ENCODE results near the gene ACVR1. TPM values are rescaled to one million over a fixed set of nuclear protein-coding genes. Genes with fewer than 3 reads are reported as not detected.
"Not testable (repeated sequence)": the region's sequence is repeated elsewhere in the genome, so short reads cannot be mapped to it uniquely, and the experiment has no call there.

ACVR1 gene
- total and polyA plus RNA-seq, 2 donors (not counting 3 experiments of a cell fraction or from before 2014, with no cell fraction given) = 24.8 to 33.6 TPM

- FAIRE-seq (no peak), DNase-seq (ENCODE audit: low read depth, low spot score) (no peak)
- Histone ChIP-seq H3K9me3 (replicated peaks; ENCODE audit: control insufficient read depth, insufficient read depth, low read length) (no peaks in the 10 kb centered on the region), H3K27me3 (ENCODE audit: control insufficient read depth in 2 of 2, insufficient read depth in 2 of 2, low read length in 2 of 2) (no peaks in the 10 kb centered on the region), H3K4me3 (replicated peaks in 1 of 3; ENCODE audit: insufficient read depth in 1 of 3, low read depth in 1 of 3, low read length in 3 of 3) (no peak overlapping the region), H3K4me2 (ENCODE audit: insufficient read depth, low read length) (no peak overlapping the region), H3K36me3 (ENCODE audit: control insufficient read depth in 2 of 2, extremely low read depth in 1 of 2, insufficient read depth in 2 of 2, low read length in 2 of 2) (no peaks in the 10 kb centered on the region), H2AFZ (ENCODE audit: low read depth, low read length) (no peak overlapping the region), H3K27ac (ENCODE audit: insufficient read depth, low read depth, low read length) (no peak overlapping the region), H3K4me1 (ENCODE audit: control insufficient read depth, extremely low read depth, insufficient read depth, low read length) (no peaks in the 10 kb centered on the region), H3K79me2 (ENCODE audit: control insufficient read depth, insufficient read depth, low read length) (no peaks in the 10 kb centered on the region), H3K9me1 (replicated peaks; ENCODE audit: control insufficient read depth, extremely low read depth, insufficient read depth, low read length) (no peaks in the 10 kb centered on the region), H3K9ac (replicated peaks; ENCODE audit: extremely low read depth, insufficient read depth, low read length) (no peak overlapping the region), H4K20me1 (replicated peaks; ENCODE audit: control insufficient read depth, extremely low read depth, insufficient read depth, low read length) (no peaks in the 10 kb centered on the region)
- dilution Hi-C loops (cut with MboI; ENCODE audit: extremely low pct_ligation_motif_present, low sequenced_read_pairs) = no loop called here
- intact Hi-C loops (cut with micrococcal nuclease) = no loop called here
- CTCF ChIA-PET = interaction anchor here (0.6 kb wide), 1 partner anchor 12 kb away, joined by 3 read pairs; no protein-coding TSS in a partner anchor
- no peak for TF ChIP-seq EZH2 (IDR thresholded peaks at IDR 0.05; ENCODE audit: borderline replicate concordance, low read depth, low read length, severe bottlenecking)
- TF ChIP-seq FOS (IDR thresholded peaks at IDR 0.05; ENCODE audit: borderline replicate concordance, insufficient read depth, low read length) = peak; percentile 14
- POLR2A ChIA-PET = no interaction called here
- BruUV-seq (replicated peaks) = no TSS peak
These were observed 11.8 kb upstream of the ACVR1 start for GRCh38 chr2:157887946-157888345.

GRCh38 chr2:157884533-157884932 is 8.4 kb upstream of the ACVR1 start:
- H4K20me1 ChIP-seq (replicated peaks; ENCODE audit: control insufficient read depth, extremely low read depth, insufficient read depth, low read length); dilution Hi-C loops (cut with MboI; ENCODE audit: extremely low pct_ligation_motif_present, low sequenced_read_pairs); H3K9me3 ChIP-seq (replicated peaks; ENCODE audit: control insufficient read depth, insufficient read depth, low read length); intact Hi-C loops (cut with micrococcal nuclease); H3K4me1 ChIP-seq (ENCODE audit: control insufficient read depth, extremely low read depth, insufficient read depth, low read length); H3K9me1 ChIP-seq (replicated peaks; ENCODE audit: control insufficient read depth, extremely low read depth, insufficient read depth, low read length); H3K79me2 ChIP-seq (ENCODE audit: control insufficient read depth, insufficient read depth, low read length); POLR2A ChIA-PET; H3K27me3 ChIP-seq (ENCODE audit: control insufficient read depth in 2 of 2, insufficient read depth in 2 of 2, low read length in 2 of 2); H2AFZ ChIP-seq (ENCODE audit: low read depth, low read length); CTCF ChIA-PET; H3K9ac ChIP-seq (replicated peaks; ENCODE audit: extremely low read depth, insufficient read depth, low read length); BruUV-seq (replicated peaks); H3K36me3 ChIP-seq (ENCODE audit: control insufficient read depth in 2 of 2, extremely low read depth in 1 of 2, insufficient read depth in 2 of 2, low read length in 2 of 2); FAIRE-seq; DNase-seq (ENCODE audit: low read depth, low spot score); H3K27ac ChIP-seq (ENCODE audit: insufficient read depth, low read depth, low read length); H3K4me3 ChIP-seq (replicated peaks in 1 of 3; ENCODE audit: insufficient read depth in 1 of 3, low read depth in 1 of 3, low read length in 3 of 3); H3K4me2 ChIP-seq (ENCODE audit: insufficient read depth, low read length): not testable (repeated sequence)

Data from endothelial cell of umbilical vein (primary cell).